Uterus (tissue), 2 donors: ENCODE data around the gene SH3BGR.

Experiments
- POLR2A ChIP-seq, 2 donors: fragments of 450-650 bp; IDR thresholded peaks; one replicate each; pipeline ENCODE4 v1.6.1; 2016; ENCODE audit warnings: antibody characterized with exemption in 2 of 2, mild to moderate bottlenecking in 1 of 2, moderate library complexity in 1 of 2
- TF ChIP-seq, protein P1 (sequence below), 4 experiments: fragments of 200-600 bp in 2 of 4; fragments of 450-650 bp in 2 of 4; sonication (generic) in 2 of 4; IDR thresholded peaks; one replicate each; pipeline ENCODE4 v1.5.1; 2016 to 2019; ENCODE audit warnings: antibody characterized with exemption in 4 of 4, mild to moderate bottlenecking in 2 of 4, moderate library complexity in 1 of 4

DNA sequence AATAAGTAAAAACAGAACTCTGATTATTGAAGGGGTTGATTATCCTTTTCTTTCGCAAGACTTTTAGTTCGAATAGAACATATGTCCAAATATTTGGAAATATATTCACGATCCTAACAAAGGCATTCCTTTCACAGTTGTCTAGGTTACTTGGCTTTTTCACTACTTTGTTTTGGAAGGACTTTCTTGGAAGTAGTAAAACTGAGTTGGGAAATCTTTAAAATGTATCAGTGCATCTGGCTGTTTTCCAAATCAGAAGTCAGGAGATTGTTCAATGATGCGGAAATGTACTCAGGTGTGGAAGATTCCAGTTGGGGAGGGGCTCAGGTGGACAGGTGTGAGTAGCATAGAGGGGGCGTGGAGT is 67.1 kb downstream of the SH3BGR start:
- TF ChIP-seq, protein P1, sequence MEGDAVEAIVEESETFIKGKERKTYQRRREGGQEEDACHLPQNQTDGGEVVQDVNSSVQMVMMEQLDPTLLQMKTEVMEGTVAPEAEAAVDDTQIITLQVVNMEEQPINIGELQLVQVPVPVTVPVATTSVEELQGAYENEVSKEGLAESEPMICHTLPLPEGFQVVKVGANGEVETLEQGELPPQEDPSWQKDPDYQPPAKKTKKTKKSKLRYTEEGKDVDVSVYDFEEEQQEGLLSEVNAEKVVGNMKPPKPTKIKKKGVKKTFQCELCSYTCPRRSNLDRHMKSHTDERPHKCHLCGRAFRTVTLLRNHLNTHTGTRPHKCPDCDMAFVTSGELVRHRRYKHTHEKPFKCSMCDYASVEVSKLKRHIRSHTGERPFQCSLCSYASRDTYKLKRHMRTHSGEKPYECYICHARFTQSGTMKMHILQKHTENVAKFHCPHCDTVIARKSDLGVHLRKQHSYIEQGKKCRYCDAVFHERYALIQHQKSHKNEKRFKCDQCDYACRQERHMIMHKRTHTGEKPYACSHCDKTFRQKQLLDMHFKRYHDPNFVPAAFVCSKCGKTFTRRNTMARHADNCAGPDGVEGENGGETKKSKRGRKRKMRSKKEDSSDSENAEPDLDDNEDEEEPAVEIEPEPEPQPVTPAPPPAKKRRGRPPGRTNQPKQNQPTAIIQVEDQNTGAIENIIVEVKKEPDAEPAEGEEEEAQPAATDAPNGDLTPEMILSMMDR (IDR thresholded peaks at IDR 0.05) = no peak
- no peak for TF ChIP-seq POLR2A (IDR thresholded peaks at IDR 0.05)
